SK-N-MC (cell line): ENCODE measurements around the gene P2RY8.
"Not testable (repeated sequence)": the region's sequence is repeated elsewhere in the genome, so short reads cannot be mapped to it uniquely, and the experiment has no call there.

Source experiments
- DNase-seq: peaks from one replicate; pipeline ENCODE4 v3.0.0-alpha.2; 2011; ENCODE audit warnings: low read depth, low spot score
- H3K27ac ChIP-seq: fragments of 200-600 bp; sonication (generic); 2 replicates; pipeline ENCODE4 v1.5.1; 2016; ENCODE audit warnings: mixed run types
- H3K36me3 ChIP-seq: fragments of 200-600 bp; sonication (generic); 2 replicates; pipeline ENCODE4 v1.6.1; 2017; ENCODE audit warnings: antibody characterized with exemption, low read length, mixed read lengths; ENCODE audit not compliant: insufficient read depth
- H3K4me3 ChIP-seq: fragments of 200-600 bp; sonication (generic); 2 replicates; pipeline ENCODE4 v1.5.1; 2016
- H3K9ac ChIP-seq: fragments of 200-600 bp; sonication (generic); 2 replicates; pipeline ENCODE4 v1.8.0; 2017; ENCODE audit warnings: mixed run types, mixed read lengths; ENCODE audit not compliant: insufficient read length
- H3K9me3 ChIP-seq: fragments of 200-600 bp; sonication (generic); 2 replicates; pipeline ENCODE4 v1.6.1; 2017; ENCODE audit warnings: low read depth, mild to moderate bottlenecking, antibody characterized with exemption, low read length, moderate library complexity, mixed read lengths
- EZH2 ChIP-seq: fragments of 200-600 bp; sonication (generic); IDR thresholded peaks from one replicate; pipeline ENCODE4 v1.6.1; 2017; ENCODE audit warnings: antibody characterized with exemption
- FOXP2 ChIP-seq: optimal IDR thresholded peaks from 2 replicates; pipeline ENCODE3; 2011; ENCODE audit warnings: mild to moderate bottlenecking, moderate library complexity; ENCODE audit not compliant: insufficient read depth; ENCODE audit errors: extremely low read length, control extremely low read depth
- POLR2AphosphoS5 ChIP-seq: IDR thresholded peaks from 2 replicates; pipeline ENCODE4 v1.6.1; 2012; ENCODE audit warnings: mild to moderate bottlenecking, low read depth, low read length, borderline replicate concordance

The P2RY8 gene

DNA sequence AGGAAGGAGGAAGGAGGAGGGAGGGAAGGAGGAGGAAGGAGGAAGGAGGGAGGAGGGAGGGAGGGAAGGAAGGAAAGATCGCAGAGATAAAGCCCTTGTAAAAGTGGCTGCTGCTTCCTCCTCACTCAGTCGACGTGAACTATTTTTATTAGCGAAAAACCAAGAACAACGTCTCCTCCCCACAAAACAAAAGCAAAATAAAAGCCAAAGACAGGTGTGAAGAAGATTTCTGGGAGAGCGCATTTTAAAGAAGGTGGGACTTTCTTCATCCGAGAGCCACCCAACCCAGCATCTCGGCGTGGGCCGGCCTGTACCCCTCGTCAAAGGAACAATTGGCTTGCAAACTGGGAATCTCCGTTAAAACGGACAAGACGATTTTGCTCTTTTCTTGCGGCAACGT is 43.6 kb downstream of the P2RY8 start:
- H3K27ac ChIP-seq: no peak overlapping the region
- DNase-seq: no peak

DNA sequence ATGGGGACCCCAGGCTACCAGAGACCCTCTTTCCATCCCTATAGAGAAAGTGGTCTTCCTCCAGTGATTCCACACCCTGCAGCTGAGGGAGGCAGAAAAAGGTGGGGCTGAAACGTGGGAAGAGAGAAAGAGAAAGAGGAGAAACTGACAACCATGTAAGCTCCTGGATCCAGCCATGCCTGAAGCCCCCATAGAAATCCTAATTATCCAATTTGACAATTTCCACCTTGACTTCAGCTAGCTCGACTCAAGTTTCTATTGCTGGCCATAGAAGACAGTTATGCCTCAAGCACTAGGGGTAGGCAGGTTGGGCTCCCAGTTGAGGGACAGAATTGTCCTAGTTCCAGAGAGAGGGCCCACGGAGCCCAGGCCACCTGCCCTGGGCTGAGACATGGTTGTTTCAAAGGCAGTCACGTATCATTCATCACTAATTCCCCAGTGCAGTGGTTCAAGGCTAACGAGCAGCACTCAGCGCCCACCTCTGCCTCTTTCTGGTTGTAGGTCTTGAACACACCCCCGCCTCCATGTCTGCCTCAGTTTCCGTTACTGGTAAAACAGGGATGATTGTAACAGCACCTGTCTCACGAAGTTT is 44.5 kb downstream of the P2RY8 start:
- H3K4me3 ChIP-seq: no peak overlapping the region
- no peaks in the 10 kb centered on the region for H3K36me3 ChIP-seq
- no peak overlapping the region for H3K9ac ChIP-seq
- no peak overlapping the region for H3K27ac ChIP-seq
- TF ChIP-seq POLR2AphosphoS5 (no peak), FOXP2 (no peak), EZH2 (no peak)
- H3K9me3 ChIP-seq: no peaks in the 10 kb centered on the region
- DNase-seq: no peak

More for the DNA sequence above, 43.6 kb downstream of the P2RY8 start:
- no peak for TF ChIP-seq POLR2AphosphoS5
- no peak for TF ChIP-seq EZH2
- no peak for TF ChIP-seq FOXP2
- no peaks in the 10 kb centered on the region for H3K36me3 ChIP-seq
- no peak overlapping the region for H3K4me3 ChIP-seq
- H3K9ac ChIP-seq: no peak overlapping the region
- H3K9me3 ChIP-seq: no peaks in the 10 kb centered on the region

GRCh38 chrX:1491851-1492349 is 45.1 kb downstream of the P2RY8 start:
- TF ChIP-seq EZH2 (no peak), POLR2AphosphoS5 (no peak), FOXP2 (no peak)
- H3K9me3 ChIP-seq: no peaks in the 10 kb centered on the region
- no peak overlapping the region for H3K4me3 ChIP-seq
- no peak overlapping the region for H3K27ac ChIP-seq
- H3K9ac ChIP-seq: no peak overlapping the region
- DNase-seq: no peak
- no peaks in the 10 kb centered on the region for H3K36me3 ChIP-seq

GRCh38 chrX:1491248-1491647 is 45.7 kb downstream of the P2RY8 start:
- not testable (repeated sequence) for DNase-seq, H3K36me3 ChIP-seq, H3K9me3 ChIP-seq, H3K27ac ChIP-seq, H3K9ac ChIP-seq, H3K4me3 ChIP-seq

DNA sequence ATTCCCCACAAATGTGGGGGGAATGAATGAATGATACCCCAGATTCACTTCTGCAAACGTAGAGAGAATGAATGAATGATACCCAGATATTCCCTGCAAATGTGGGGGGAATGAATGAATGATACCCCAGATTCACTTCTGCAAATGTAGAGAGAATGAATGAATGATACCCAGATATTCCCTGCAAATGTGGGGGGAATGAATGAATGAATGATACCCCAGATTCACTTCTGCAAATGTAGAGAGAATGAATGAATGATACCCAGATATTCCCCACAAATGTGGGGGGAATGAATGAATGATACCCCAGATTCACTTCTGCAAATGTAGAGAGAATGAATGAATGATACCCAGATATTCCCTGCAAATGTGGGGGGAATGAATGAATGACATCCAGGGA is 46.3 kb downstream of the P2RY8 start:
- not testable (repeated sequence) for H3K36me3 ChIP-seq

GRCh38 chrX:1489354-1489753 is 47.6 kb downstream of the P2RY8 start:
- H3K9ac ChIP-seq, H3K27ac ChIP-seq, H3K36me3 ChIP-seq, DNase-seq, H3K4me3 ChIP-seq, H3K9me3 ChIP-seq: not testable (repeated sequence)

More for the DNA sequence above, 46.3 kb downstream of the P2RY8 start:
- not testable (repeated sequence) for H3K9ac ChIP-seq, H3K27ac ChIP-seq, H3K4me3 ChIP-seq, H3K9me3 ChIP-seq, DNase-seq

GRCh38 chrX:1488745-1489144 is 48.2 kb downstream of the P2RY8 start:
- H3K9me3 ChIP-seq: no peaks in the 10 kb centered on the region
- no peak for DNase-seq
- no peak overlapping the region for H3K9ac ChIP-seq
- H3K4me3 ChIP-seq: no peak overlapping the region
- no peaks in the 10 kb centered on the region for H3K36me3 ChIP-seq
- H3K27ac ChIP-seq: no peak overlapping the region
- no peak for TF ChIP-seq FOXP2
- TF ChIP-seq POLR2AphosphoS5: no peak
- no peak for TF ChIP-seq EZH2

GRCh38 chrX:1488141-1488540 is 48.8 kb downstream of the P2RY8 start:
- Histone ChIP-seq H3K9me3 (no peaks in the 10 kb centered on the region), H3K4me3 (no peak overlapping the region), H3K36me3 (no peaks in the 10 kb centered on the region), H3K27ac (no peak overlapping the region), H3K9ac (no peak overlapping the region)
- no peak for DNase-seq
- no peak for TF ChIP-seq POLR2AphosphoS5
- no peak for TF ChIP-seq EZH2

DNA sequence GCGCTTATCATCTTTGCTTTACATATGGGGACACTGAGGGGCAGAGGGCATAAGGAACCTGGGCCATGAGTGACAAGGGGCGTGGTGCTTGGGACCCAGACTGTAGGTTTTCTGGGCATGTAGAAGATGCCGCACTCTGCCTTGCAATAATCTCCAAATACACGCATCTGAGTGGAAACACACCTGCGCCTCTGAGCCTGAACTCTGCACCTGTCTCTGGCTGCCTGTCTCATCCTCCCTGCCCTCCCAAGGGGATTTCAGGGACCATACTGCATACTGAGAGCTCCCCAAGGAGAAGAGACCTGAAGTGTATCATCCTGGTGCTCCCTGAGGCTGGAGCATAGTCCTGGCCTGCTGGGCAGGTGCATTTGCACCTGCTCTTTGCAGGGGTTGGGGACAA is 49.6 kb downstream of the P2RY8 start:
- H3K9me3 ChIP-seq: no peaks in the 10 kb centered on the region
- no peak for DNase-seq
- H3K36me3 ChIP-seq: no peaks in the 10 kb centered on the region
- TF ChIP-seq EZH2 (no peak), POLR2AphosphoS5 (no peak)
- H3K27ac ChIP-seq: no peak overlapping the region
- no peak overlapping the region for H3K4me3 ChIP-seq
- no peak overlapping the region for H3K9ac ChIP-seq

DNA sequence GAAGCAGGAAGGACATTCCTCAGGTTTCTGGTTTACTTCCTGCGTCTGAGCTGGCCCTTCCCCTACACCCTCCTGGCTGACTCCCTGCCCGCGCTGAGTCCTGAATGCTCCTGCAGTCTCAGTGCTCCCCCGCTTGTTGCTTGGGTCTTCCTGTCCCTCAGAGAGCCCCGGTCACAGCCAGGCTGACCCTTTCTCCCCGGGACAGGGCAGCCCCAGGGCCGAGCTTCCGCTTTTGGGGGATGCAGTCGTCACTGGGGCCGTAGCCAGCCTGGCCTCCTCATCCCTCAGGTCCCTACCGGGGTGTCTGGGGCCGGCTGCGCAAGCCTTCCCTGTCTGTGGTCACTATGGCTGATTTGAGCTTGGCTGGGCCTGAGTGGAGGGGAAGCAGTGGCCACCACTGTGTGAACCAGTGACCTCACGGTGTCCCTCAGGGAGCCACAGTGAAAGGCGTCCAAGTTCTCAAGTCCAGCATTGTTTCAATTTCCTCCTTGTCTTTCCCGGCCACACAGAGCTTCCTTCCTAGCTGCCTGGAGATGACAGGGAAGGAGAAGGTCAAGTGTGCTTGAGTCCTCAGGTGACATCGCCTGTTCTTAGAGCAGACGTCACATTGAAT is 50.1 kb downstream of the P2RY8 start:
- Histone ChIP-seq H3K9ac (no peak overlapping the region), H3K27ac (no peak overlapping the region), H3K36me3 (no peaks in the 10 kb centered on the region), H3K9me3 (no peaks in the 10 kb centered on the region), H3K4me3 (no peak overlapping the region)
- TF ChIP-seq EZH2: no peak
- no peak for TF ChIP-seq FOXP2
- no peak for TF ChIP-seq POLR2AphosphoS5
- DNase-seq: no peak
